Cerebellar cortex (tissue), 1 donor: ENCODE data around the gene LSR.
"Not testable (repeated sequence)": the region's sequence is repeated elsewhere in the genome, so short reads cannot be mapped to it uniquely, and the experiment has no call there.

Source experiments
- DNase-seq: peaks from one replicate; pipeline ENCODE4 v3.0.0-alpha.2; 2015; ENCODE audit warnings: low spot score

LSR gene

GRCh38 chr19:35286101-35286500, 37.3 kb downstream of the LSR start:
- not testable (repeated sequence) for DNase-seq

GRCh38 chr19:35287713-35288112, 38.9 kb downstream of the LSR start:
- DNase-seq, result no peak

GRCh38 chr19:35288331-35288730, 39.5 kb downstream of the LSR start:
- DNase-seq, result no peak

- DNase-seq, result no peak
Measured at GRCh38 chr19:35288906-35289305, 40.1 kb downstream of the LSR start.

- no peak for DNase-seq
Measured at GRCh38 chr19:35290381-35291127, 41.8 kb downstream of the LSR start.

GRCh38 chr19:35291259-35291658, 42.5 kb downstream of the LSR start:
- no peak for DNase-seq

- DNase-seq, result no peak
Measured at GRCh38 chr19:35291916-35292315, 43.1 kb downstream of the LSR start, which contains the start of gene MAG. TSS of gene MAG (plus strand) at chr19:35292161. CDS start at chr19:35295409, 3,248 bp downstream.

GRCh38 chr19:35292421-35293362, 43.9 kb downstream of the LSR start:
- DNase-seq, result no peak

- no peak for DNase-seq
Measured at GRCh38 chr19:35293363-35293739, 44.5 kb downstream of the LSR start.

GRCh38 chr19:35293808-35294207, 45.0 kb downstream of the LSR start:
- DNase-seq, result no peak

- DNase-seq, result no peak
Measured at GRCh38 chr19:35294328-35294727, 45.5 kb downstream of the LSR start.

- DNase-seq, result no peak
Measured at GRCh38 chr19:35294859-35295791, 46.3 kb downstream of the LSR start.

GRCh38 chr19:35295792-35296462, 47.1 kb downstream of the LSR start:
- no peak for DNase-seq

GRCh38 chr19:35296644-35297514, 48.1 kb downstream of the LSR start:
- DNase-seq, result no peak

GRCh38 chr19:35297515-35297848, 48.7 kb downstream of the LSR start:
- DNase-seq, result no peak

- no peak for DNase-seq
Measured at GRCh38 chr19:35297922-35298321, 49.1 kb downstream of the LSR start.

GRCh38 chr19:35298561-35298972, 49.8 kb downstream of the LSR start:
- DNase-seq, result no peak

- no peak for DNase-seq
Measured at GRCh38 chr19:35299523-35300338, 50.9 kb downstream of the LSR start.

GRCh38 chr19:35300339-35300649, 51.5 kb downstream of the LSR start:
- no peak for DNase-seq

GRCh38 chr19:35301961-35302360, 53.2 kb downstream of the LSR start:
- DNase-seq, result no peak
